Activated T-cell treated with anti-CD3 and anti-CD28 coated beads for 24 hours (primary cell): ENCODE results near the gene JAZF1.

Experiments used
- DNase-seq: peaks from one replicate; pipeline ENCODE4 v3.0.0-alpha.2; 2020; ENCODE audit warnings: low read depth

Gene JAZF1

GRCh38 chr7:28180364-28181147, at the start of gene JAZF1:
TSS of gene JAZF1 (minus strand) at chr7:28180795.
- peak; percentile 33 for DNase-seq

DNA sequence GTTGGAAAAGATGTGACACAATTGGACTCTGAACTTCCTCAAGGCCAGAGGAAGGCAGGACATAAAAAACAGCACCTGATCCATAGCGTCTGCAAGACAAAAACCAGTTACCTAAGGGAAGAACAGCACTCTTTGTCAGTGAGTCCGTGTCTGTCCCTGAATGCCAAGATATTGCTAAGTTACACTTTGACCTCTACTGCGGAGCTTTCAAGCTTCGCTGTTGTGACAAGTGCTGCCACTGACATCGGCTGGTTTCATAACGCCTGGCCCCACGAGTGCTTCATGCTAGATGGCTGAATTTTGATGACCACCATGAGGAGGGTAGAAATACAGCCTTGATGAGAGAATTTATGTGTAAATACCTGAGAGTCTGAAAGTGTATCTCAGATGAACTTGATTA, 49.7 kb upstream of the JAZF1 start:
- no peak for DNase-seq

- no peak for DNase-seq
These were observed 47.8 kb upstream of the JAZF1 start for GRCh38 chr7:28228396-28228795.

- no peak for DNase-seq
These were observed 45.4 kb upstream of the JAZF1 start for GRCh38 chr7:28226003-28226402.

GRCh38 chr7:28225576-28225975, 45.0 kb upstream of the JAZF1 start:
- no peak for DNase-seq

- DNase-seq = no peak
These were observed 44.1 kb upstream of the JAZF1 start for GRCh38 chr7:28224675-28225074.

DNA sequence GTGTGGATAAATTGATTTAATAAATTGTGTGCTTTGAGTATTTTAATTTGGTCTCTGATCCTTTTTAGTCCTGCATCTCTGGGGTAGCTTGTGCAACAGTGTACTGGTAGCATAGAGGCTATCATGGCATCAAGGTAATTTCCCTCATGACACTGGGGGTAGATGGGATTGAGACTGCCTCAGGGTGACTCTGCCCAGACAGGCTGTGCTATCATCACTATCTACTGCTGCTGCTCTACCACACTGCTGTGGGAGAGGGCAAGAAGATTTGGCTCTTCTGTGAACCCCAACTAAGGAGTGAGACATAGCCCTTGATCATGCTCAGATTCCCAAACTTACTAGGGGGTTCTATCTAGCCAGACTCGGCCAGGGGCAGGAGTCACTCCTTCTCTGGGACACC, 43.6 kb upstream of the JAZF1 start:
- DNase-seq = no peak

- no peak for DNase-seq
These were observed 42.0 kb upstream of the JAZF1 start for GRCh38 chr7:28222636-28223035.

DNA sequence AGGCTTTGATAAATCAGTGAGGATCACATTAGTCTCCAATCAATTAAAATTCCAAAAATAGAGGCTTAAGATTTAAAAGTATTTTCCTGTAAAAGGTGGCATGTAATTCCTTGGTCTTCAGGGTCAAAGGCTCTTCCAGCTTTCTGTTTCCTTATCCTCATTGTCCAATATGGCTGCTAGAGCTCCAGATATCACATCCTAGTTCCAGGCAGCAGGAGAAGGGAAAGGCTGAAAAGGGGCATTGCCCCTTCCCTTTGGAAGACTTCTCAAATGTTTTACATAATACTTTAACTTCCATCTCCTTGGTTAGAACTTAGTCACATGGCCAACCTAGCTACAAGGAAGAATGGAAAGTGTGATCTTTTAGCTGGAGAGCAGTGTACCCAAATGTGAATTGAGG, 39.2 kb upstream of the JAZF1 start:
- no peak for DNase-seq

DNA sequence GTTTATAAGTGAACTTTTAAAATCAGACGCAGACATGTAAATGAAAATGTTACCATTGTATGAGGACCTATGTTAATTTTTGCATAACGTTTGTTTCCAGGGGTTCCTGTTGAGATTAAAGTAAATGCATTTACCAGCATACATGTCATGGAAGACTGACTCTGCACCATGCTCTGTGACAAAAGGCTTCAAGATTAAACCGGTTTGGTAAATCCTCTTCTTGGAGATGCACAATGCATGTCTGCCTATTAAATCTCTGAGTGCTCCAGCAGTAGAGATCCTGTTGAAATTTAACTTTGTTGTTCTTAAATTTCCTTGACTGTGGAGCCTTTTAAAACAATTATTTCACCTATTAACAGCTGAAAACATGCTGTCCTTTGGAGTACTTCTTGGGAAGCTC, 36.5 kb upstream of the JAZF1 start:
- no peak for DNase-seq

DNA sequence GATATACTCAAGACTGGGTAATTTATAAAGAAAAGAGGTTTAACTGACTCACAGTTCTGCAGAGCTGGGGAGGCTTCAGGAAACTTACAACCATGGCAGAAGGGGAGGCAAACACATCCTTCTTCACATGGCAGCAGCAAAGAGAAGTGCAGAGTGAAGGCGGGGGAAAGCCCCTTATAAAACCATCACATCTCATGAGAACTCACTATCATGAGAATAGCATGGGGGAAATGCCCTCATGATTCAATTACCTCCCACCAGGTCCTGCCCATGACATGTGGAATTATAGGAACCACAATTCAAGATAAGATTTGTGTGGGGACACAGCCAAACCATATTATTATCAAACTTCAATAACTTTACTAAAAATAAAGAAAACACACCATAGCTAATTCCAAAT, 30.4 kb upstream of the JAZF1 start:
- DNase-seq = peak; percentile 26

DNA sequence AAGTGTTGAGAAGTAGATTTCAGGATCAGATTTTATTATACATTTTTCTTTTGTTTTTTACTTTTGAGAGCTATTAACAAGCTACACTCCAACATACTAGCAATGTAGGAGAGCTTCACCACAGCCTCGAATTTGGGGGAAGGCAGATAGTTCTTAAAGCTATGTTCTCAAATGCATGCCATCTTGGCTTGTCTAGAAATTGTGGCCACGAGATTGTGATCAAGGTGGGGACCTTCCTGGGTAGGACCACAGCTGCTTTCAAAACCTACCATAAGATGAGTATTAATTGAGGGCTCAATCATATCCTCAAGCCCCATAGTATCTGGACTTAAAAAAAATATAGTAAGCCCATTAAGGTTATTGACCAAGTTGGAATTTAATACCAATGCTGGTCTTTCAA, 27.9 kb upstream of the JAZF1 start:
- no peak for DNase-seq

DNA sequence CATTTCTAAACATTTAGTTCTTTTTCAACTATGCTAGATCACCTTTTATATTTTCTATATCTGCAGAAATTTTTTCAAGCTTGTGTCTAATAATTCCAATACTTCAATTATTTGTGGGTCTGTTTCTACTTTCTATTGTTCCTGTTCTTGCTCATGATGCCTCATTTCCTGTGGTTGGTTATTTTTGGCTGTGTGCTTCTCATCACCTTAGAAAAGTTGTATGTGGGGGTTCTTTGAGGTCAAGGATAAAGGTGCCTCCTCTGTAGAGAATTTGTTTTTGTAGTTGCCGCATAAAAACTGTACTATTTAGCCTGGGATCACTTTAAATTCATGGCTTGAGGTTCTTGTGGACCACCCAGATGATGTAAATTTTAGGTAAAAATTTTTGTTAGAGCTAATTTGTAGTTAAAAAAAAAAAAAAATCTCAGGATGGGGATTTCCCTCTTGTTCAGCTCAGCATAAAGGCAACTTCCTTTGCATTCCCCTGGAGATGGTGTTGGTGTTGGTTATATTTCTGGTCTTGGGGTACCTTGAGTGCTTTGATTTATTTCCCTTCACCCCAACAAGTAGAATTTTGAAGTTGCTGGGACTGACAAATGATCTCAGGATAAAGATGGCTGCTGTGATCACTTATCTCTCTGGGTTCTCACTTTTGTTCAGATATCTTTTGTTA, 27.0 kb upstream of the JAZF1 start:
- DNase-seq = peak; percentile 16

DNA sequence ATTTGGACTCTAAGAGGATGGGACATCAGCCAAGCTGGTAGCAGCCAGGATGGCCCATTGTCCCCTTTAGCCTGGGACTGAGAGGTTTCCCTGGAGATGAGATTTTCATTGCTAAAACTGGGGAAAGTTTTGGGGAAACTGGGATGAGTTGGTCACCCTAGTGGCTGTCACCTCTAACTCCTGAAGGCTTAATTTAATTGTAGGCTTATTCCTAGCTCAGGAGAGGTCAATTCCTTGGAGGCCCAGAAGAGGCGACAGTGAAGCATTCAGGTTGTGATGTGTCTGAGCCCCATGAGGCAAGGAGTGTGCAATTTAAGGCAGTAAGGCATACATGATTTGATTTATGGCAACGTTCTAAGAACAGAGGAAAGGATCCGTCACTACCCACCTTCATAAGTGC, 24.9 kb upstream of the JAZF1 start:
- no peak for DNase-seq

- DNase-seq = no peak
These were observed 23.1 kb upstream of the JAZF1 start for GRCh38 chr7:28203508-28204240.

GRCh38 chr7:28202222-28202621, 21.6 kb upstream of the JAZF1 start:
- DNase-seq = no peak

DNA sequence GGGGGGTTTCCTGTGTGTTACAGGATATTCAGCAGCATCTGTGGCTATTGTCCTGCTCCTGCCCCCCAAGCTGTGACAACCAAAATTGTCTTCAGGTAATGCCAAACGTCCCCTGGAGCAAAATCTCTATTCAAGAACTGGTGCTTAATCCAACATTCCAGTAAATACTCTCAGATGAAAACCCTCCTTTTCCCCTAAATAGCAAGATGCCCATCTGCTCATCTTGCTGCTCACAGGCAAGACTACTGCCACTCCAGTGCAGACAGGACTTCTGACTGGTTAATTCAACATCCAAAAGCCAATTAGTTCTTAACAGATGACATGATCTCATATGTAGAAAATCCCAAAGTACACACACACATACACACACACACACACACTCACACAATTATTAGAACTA, 20.5 kb upstream of the JAZF1 start:
- DNase-seq = no peak

GRCh38 chr7:28200598-28200997, 20.0 kb upstream of the JAZF1 start:
- no peak for DNase-seq

- no peak for DNase-seq
These were observed 18.5 kb upstream of the JAZF1 start for GRCh38 chr7:28199021-28199510.

DNA sequence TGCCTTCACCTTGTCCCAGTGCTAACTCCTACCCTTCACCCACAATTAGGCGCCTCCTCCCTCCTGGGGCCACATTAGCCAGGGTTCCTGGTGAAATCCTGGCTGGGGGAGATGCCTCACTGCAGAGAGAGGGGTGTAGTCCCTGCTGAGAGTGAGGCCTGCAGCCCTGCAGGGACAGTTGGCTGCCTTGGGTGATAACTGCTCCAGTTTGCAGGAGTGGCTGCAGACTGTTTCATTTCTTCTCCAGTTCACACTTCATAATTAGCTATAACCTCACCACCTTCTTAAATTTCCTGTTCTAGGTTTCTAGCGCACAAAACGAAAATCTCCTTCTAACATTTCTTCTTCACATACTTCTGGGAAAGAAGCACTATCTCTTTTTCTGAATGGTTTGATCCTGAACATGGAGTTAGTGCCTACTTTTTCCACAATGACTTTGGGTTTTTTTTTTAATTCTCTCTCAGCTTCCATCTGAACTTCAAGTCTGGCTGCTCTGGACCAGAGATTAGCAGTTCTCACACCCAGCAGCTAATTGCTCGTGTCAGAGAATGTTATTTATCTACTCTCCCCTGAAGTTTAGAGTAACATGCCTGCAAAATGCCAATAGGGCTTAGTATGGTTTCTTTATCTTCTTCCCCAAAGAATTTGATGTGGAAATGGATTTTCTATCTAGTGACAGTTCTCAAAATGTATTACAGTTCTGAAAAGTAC, 15.5 kb upstream of the JAZF1 start:
- no peak for DNase-seq

DNA sequence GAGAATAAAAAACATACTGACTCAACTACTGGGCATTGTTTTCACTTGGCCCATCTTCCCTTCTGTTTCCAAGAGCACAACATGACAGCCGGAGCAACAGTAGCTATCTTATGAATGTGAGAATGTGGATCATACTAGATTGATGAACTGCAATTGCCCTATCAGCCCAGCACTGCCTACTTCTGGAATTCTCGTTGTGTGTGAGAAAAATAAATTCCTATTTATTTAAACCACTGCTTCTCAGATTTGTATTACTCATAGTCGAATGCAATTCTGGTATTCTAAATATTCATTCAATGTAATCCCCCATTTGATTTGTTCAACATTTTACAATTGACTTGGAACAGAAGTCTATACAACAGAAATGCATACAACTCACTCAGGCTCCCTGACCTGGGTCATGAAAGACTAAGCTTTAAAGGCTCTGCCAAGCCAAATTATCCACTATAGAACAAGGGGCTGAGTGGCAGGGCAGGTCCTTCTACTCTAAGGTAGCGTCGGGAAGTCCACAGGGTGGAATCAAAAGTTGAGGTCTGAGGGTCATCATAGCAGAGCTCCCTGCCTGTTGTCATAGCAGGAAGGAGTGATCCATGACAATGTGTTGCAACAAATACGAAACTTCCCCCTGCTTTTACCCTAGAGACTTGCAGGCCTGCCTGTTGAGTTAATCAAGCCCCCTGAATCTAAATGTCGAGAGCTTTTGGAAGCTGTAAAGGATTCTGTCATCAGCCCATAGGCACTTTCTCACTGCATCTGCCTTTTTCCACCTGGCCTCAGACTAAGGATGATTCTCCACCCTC, 12.4 kb upstream of the JAZF1 start:
- DNase-seq = no peak
